Subcutaneous abdominal adipose tissue (tissue), 5 donors: ENCODE data around the gene ABCC6.
"Not testable (repeated sequence)": the region's sequence is repeated elsewhere in the genome, so short reads cannot be mapped to it uniquely, and the experiment has no call there.

ENCODE experiments used
- H3K27ac ChIP-seq: one replicate; pipeline ENCODE4 v1.7.0; 2013; ENCODE audit warnings: low read depth, mild to moderate bottlenecking, inconsistent platforms, low read length, moderate library complexity
- H3K27me3 ChIP-seq, 5 donors: one replicate each; pipeline ENCODE4 v1.7.0; 2013; ENCODE audit warnings: low read length in 5 of 5, inconsistent platforms in 1 of 5; ENCODE audit not compliant: control insufficient read depth in 5 of 5, insufficient read depth in 4 of 5
- H3K36me3 ChIP-seq, 5 donors: one replicate each; pipeline ENCODE4 v1.7.0; 2013; ENCODE audit warnings: low read length in 5 of 5; ENCODE audit not compliant: control insufficient read depth in 5 of 5, insufficient read depth in 5 of 5
- H3K4me1 ChIP-seq, 5 donors: one replicate each; pipeline ENCODE4 v1.7.0; 2013; ENCODE audit warnings: low read length in 5 of 5, mild to moderate bottlenecking in 3 of 5, moderate library complexity in 1 of 5; ENCODE audit not compliant: control insufficient read depth in 5 of 5, insufficient read depth in 5 of 5
- H3K4me3 ChIP-seq, 5 donors: one replicate each; pipeline ENCODE4 v1.7.0; 2013; ENCODE audit warnings: low read length in 5 of 5, low read depth in 1 of 5
- H3K9ac ChIP-seq, 5 donors: one replicate each; pipeline ENCODE4 v1.7.0; 2013; ENCODE audit warnings: low read length in 5 of 5, mild to moderate bottlenecking in 4 of 5, moderate library complexity in 3 of 5
- H3K9me3 ChIP-seq, 5 donors: one replicate each; pipeline ENCODE4 v1.7.0; 2013; ENCODE audit warnings: low read length in 5 of 5; ENCODE audit not compliant: control insufficient read depth in 5 of 5
- donor health status: healthy.
- donor health status: healthy.
- donor health status: healthy.
- donor health status: healthy.
- donor health status: healthy.

The ABCC6 gene

DNA sequence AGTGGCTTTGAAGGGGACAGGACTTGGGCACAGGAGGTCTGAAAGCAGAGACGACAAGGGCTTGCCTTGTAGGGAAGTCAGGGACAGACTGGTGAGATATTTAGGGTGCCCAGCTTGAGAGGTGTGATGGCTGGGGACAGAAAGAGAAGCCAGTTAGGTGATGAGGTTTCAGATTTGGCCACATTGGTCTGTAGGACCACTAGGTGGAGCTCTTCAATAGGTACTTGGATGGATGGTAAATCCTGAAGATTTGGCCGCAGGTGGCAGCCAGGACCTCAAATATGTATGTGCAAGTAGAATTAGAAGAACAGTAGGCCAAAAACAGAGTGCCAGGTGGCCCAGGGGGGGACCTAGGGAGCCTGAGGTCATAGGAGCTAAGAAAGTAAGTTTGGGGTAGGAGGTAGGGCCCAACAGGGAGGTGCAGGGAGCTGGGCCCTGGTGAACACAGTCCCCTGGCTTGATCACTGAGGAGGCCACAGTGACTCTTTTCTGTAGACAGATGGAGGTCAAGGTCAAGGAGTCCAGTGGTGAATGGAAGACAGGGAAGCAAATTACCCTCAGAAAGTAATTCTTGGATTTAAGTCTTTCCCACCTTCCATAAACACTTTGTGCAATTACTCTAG is 34.1 kb upstream of the ABCC6 start:
- not testable (repeated sequence) for H3K36me3 ChIP-seq, H3K9ac ChIP-seq

DNA sequence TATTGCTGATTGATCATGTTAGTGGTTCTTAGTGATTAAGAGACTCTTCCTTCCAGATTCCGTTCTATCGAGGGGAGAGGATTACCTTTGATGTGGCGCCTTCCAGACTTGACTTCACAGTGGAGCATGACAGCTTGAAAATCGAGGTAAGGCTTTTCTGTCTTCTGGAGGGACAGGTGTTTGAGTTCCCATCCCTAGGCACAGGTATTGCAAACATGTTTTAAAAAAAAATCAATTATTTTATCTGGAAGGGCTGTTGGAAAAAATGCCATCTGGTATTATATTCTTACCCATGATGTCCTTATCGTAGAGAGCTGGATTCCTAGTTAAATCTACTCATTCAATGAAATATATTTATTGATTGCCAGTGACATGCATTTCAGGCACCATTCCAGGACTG is 29.1 kb upstream of the ABCC6 start:
- not testable (repeated sequence) for H3K4me3 ChIP-seq, H3K9ac ChIP-seq, H3K9me3 ChIP-seq, H3K36me3 ChIP-seq, H3K27ac ChIP-seq, H3K4me1 ChIP-seq, H3K27me3 ChIP-seq

More for the DNA sequence above, 34.1 kb upstream of the ABCC6 start:
- H3K4me1 ChIP-seq, H3K4me3 ChIP-seq, H3K27ac ChIP-seq, H3K9me3 ChIP-seq, H3K27me3 ChIP-seq: not testable (repeated sequence)

DNA sequence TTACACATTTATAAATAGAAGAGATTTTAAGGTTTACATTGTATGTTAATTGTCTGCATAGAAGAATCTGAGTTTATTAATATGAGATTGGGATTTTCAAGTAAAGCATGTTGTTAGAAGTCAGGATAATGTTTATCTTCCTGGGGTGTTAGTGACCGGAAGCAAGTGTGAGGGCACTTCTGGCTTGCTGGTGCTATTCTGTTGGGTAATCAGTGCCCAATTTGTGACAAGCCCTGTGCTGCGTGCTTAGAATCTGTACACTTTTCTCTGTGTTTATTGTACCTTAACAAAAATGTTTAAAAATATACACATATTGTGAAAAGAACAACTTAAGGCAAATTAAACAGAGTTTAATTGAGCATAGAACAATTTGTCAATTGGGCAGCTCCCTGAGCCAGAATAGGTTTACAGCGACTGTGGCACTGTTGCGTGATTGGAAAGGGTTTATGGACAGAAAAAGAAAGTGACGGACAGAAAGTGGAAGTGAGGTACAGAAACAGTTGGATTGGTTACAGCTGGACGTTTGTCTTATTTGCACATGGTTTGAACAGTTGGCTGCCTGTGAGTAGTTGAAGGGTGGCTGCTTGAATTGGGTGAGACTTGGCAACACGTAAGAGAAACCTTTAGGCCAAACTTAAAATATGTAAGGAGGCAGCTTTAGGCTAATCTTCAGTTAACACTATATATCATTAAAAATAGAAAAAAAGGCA is 26.5 kb upstream of the ABCC6 start:
- H3K9ac ChIP-seq, H3K4me3 ChIP-seq, H3K36me3 ChIP-seq, H3K4me1 ChIP-seq, H3K27me3 ChIP-seq, H3K27ac ChIP-seq, H3K9me3 ChIP-seq: not testable (repeated sequence)

DNA sequence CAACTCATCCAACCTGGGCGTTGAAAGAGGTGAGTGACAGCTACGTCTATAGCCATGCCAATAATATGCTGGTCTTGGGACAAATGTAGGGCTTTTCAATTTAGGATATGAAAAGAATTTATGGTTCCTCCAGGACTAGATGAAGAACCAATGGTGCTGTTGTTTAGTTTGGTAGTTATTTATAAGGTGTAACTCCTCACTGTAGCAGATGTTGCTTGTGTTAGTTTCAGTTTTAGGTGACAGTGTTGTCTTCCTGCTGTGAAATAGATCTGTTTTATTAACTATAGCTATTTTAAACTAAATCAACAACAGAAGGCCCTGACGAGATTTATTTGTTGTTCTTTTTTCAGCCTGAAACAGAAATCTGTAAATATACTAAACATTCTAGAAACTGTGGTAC is 24.1 kb upstream of the ABCC6 start:
- H3K27me3 ChIP-seq, H3K4me1 ChIP-seq, H3K36me3 ChIP-seq, H3K27ac ChIP-seq, H3K9ac ChIP-seq, H3K4me3 ChIP-seq, H3K9me3 ChIP-seq: not testable (repeated sequence)

DNA sequence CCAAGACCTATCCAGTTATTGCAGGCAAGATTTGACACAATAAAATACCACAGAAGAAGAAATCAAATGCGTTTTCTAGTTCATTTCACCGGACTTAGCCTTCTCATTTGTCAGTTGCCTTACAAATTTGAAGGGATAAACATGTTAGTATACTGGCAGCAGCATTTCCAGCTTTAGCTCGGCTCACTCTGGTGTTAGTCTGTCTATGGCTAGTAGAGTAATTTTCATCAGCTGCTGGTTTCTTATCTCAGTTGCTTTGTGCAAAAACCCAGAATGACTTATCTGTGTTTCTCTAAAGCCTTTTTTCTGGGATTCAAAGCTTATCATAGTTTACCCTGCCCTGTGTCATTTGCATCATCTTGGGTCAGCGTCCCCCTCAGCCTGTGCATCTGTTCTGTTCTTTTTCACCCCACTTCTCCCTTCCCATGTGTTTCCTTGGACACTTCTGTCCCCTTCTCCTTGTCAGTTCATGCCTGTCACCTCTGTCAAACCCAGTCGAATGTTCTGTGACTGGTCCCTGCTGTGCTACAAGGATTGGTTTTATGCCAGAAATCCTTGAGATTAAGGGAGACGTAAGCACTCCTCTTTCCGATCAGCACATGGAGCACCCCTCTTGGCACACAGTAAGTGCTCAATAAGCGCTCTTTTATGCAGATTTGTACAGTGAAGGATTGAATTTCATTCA is 23.4 kb upstream of the ABCC6 start:
- H3K27me3 ChIP-seq, H3K36me3 ChIP-seq, H3K4me3 ChIP-seq, H3K9me3 ChIP-seq, H3K9ac ChIP-seq, H3K4me1 ChIP-seq, H3K27ac ChIP-seq: not testable (repeated sequence)

DNA sequence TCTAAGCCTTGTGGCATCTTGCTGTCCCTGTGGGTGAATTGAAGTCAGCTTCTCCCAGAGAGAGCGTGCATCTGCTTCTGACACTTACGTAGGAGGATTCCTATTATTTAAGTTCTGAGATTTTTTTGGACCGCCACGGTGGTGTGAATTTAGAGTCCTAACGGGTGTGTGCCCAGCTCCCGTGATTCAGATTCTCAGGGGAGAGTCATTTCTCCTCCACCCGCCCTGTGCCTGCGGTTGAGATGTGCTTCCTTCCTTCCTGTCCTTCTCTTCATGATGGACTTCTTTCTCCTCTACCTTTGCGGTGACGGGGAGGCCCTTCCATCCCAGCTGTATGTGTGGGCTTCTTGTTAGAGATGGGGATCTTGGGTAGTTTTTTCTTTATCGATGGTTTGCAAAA is 20.6 kb upstream of the ABCC6 start:
- not testable (repeated sequence) for H3K4me1 ChIP-seq, H3K9me3 ChIP-seq, H3K36me3 ChIP-seq, H3K27ac ChIP-seq, H3K27me3 ChIP-seq, H3K4me3 ChIP-seq, H3K9ac ChIP-seq

DNA sequence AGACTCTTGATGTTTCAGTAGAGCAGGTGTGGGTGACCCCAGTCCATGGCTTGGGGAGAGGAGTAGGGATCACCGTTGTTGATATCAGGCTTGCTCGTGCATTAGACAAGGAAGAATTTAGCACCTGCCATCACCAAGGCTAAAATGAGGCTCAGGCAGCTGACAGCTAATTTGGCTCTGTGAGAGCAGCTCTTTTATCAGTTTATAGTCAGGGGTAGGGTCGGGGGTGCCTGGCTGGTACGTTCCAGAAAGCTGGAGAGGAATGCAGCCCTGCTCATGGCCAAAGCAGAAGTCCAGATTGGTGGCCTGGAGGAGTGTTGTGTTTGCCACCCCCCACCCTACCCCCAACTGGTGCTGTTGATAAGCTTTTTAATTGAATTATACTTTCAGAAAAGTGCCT is 17.4 kb upstream of the ABCC6 start:
- H3K4me1 ChIP-seq, H3K4me3 ChIP-seq, H3K9ac ChIP-seq, H3K9me3 ChIP-seq, H3K27me3 ChIP-seq, H3K27ac ChIP-seq, H3K36me3 ChIP-seq: not testable (repeated sequence)

DNA sequence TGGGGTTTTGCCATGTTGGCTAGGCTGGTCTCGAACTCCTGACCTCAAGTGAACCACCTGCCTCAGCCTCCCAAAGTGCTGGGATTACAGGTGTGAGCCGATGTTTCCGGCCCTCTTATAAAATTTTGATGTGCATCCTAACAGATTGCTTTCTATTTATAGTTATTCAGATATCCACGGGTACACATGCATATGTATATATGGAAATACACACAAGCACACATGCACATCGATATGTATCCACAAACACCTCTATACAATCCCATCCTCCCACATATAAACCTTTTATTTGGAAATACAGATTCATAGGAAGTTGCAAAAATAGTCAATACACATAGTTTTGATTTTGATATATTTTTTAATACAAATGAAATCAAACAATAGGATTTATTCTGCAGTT is 14.4 kb upstream of the ABCC6 start:
- not testable (repeated sequence) for H3K9me3 ChIP-seq, H3K36me3 ChIP-seq, H3K27me3 ChIP-seq, H3K27ac ChIP-seq, H3K9ac ChIP-seq, H3K4me3 ChIP-seq, H3K4me1 ChIP-seq

DNA sequence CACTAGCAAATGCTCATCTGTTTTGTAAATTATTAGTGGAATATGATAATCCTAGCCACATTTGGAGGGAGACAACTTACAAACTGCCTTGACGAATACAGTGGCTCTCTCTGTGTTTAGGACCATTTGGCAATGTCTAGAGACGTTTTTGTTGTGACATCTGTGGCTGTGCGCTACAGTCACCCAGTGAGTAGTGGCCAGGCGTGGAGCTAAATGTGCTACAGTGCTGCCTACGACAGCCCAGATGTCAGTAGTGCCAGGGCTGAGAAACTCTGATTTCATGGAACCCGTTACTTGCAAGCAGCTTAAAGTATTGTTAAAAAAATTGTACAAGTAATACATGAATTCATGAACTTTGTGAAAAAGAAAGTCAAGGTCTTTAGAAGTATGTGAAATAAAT is 13.8 kb upstream of the ABCC6 start:
- not testable (repeated sequence) for H3K27ac ChIP-seq, H3K4me3 ChIP-seq, H3K9ac ChIP-seq, H3K36me3 ChIP-seq, H3K9me3 ChIP-seq, H3K27me3 ChIP-seq, H3K4me1 ChIP-seq

DNA sequence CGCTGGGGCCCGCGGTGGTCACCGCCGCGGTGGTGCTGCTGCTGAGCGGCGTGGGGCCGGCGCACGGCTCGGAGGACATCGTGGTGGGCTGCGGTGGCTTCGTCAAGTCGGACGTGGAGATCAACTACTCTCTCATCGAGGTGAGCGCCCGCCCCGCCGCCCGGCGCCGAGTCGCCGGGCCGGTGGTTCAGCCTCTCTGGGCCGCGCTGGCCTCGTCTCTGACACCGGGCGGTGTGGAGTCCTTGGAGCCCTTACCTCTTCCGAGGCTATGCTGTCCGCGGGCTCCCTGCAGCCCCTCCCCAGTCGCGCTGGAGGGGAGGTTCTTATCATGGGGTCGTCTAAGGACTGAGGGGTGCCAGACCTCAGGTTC is 9.4 kb upstream of the ABCC6 start:
- H3K27ac ChIP-seq, H3K36me3 ChIP-seq, H3K27me3 ChIP-seq, H3K4me1 ChIP-seq, H3K4me3 ChIP-seq, H3K9me3 ChIP-seq, H3K9ac ChIP-seq: not testable (repeated sequence)
